ENCODE results near the gene CDR2L.

- TF ChIP-seq CTCF (IDR thresholded peaks at IDR 0.05) (no peak), TCF7 (CRISPR knock-in tag; IDR thresholded peaks at IDR 0.05; ENCODE audit: low read depth) (no peak), ELF4 (CRISPR knock-in tag; IDR thresholded peaks at IDR 0.05; ENCODE audit: low read depth) (no peak), ESRRA (CRISPR knock-in tag; IDR thresholded peaks at IDR 0.05; ENCODE audit: borderline replicate concordance) (no peak), FOXP4 (CRISPR knock-in tag; IDR thresholded peaks at IDR 0.05) (no peak)
These were observed 11.5 kb upstream of the CDR2L start for GRCh38 chr17:74975943-74976342.

Measured in WTC11 (cell line).